Uterus (tissue), 4 donors: ENCODE results near the gene NUTM1. TPM values are rescaled to one million over a fixed set of nuclear protein-coding genes. Genes with fewer than 3 reads are reported as not detected.

Experiments used
- DNase-seq, 2 donors: peaks; one replicate each; pipeline ENCODE4 v3.0.0-alpha.2; 2019 to 2020
- H3K27ac ChIP-seq, 2 donors: fragments of 200-600 bp; sonication (generic); 1 replicate in 1 of 2; 2 replicates in 1 of 2; pipeline ENCODE4 v1.5.1; 2016 to 2018
- H3K27me3 ChIP-seq, 2 donors: fragments of 200-600 bp; sonication (generic); one replicate each; pipeline ENCODE4 v1.5.1; 2018 to 2019; ENCODE audit warnings: control low read depth in 1 of 2
- H3K36me3 ChIP-seq, 2 donors: fragments of 200-600 bp; sonication (generic); one replicate each; pipeline ENCODE4 v1.5.1; 2019; ENCODE audit warnings: control low read depth in 1 of 2
- H3K4me1 ChIP-seq, 2 donors: fragments of 200-600 bp; sonication (generic); one replicate each; pipeline ENCODE4 v1.5.1; 2018 to 2019; ENCODE audit warnings: control low read depth in 1 of 2
- H3K4me3 ChIP-seq, 2 donors: fragments of 200-600 bp; sonication (generic); 1 replicate in 1 of 2; 2 replicates in 1 of 2; pipeline ENCODE4 v1.5.1; 2018 to 2019; ENCODE audit warnings: mild to moderate bottlenecking in 1 of 2
- H3K9me3 ChIP-seq, 2 donors: fragments of 200-600 bp; sonication (generic); one replicate each; pipeline ENCODE4 v1.5.1; 2019; ENCODE audit warnings: control low read depth in 1 of 2
- POLR2A ChIP-seq, 2 donors: fragments of 450-650 bp; IDR thresholded peaks; one replicate each; pipeline ENCODE4 v1.6.1; 2016; ENCODE audit warnings: antibody characterized with exemption in 2 of 2, mild to moderate bottlenecking in 1 of 2, moderate library complexity in 1 of 2
- intact Hi-C: fragments of 100-400 bp; cut with DNase I; formaldehyde crosslinking; loops from one replicate; pipeline ENCODE4 v1.15.1; 2023; ENCODE audit warnings: low total_unique reads
- total RNA-seq, 4 donors: library from RNA; depleted of rRNA in 3 of 4; stranded (reverse); fragments of >200 nt in 3 of 4; gene quantifications; one replicate each; pipeline versions ENCODE4 v1.1.0 to v1.2.4, GENCODE V29; 2014 to 2023
- TF ChIP-seq, protein P1 (sequence below), 4 experiments: fragments of 200-600 bp in 2 of 4; fragments of 450-650 bp in 2 of 4; sonication (generic) in 2 of 4; IDR thresholded peaks; one replicate each; pipeline ENCODE4 v1.5.1; 2016 to 2019; ENCODE audit warnings: antibody characterized with exemption in 4 of 4, mild to moderate bottlenecking in 2 of 4, moderate library complexity in 1 of 4
- donor health status: DM: yes; HTN: yes; CAD: no.

The NUTM1 gene
- total RNA-seq, 4 donors from 2014 or later: not detected

DNA sequence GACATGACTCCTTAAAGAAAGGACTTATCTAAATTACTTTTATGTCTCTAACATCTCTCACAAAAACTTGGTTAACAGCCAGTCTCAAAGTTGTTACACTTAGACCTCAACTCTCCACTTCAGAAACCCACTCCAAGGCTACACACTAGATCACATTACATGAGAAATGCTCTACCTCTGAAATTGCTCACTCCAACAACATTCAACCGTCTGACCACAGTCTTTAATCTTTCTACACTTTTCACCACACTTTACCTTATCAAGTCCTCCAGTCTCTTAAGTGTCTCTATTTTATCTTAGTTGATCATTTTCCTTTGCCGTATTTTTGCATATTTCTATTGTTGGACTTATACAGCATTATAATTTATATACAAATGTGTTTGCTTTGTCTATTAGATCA, 11.3 kb upstream of the NUTM1 start:
- DNase-seq: no peak
- Histone ChIP-seq H3K27me3 (no peaks in the 10 kb centered on the region), H3K36me3 (no peaks in the 10 kb centered on the region), H3K9me3 (no peaks in the 10 kb centered on the region), H3K4me3 (no peak overlapping the region), H3K4me1 (peaks cover 7 to 8% of the 10 kb centered on the region in 2 donors), H3K27ac (no peak overlapping the region)
- intact Hi-C loops: no loop called here
- TF ChIP-seq POLR2A (IDR thresholded peaks at IDR 0.05): no peak
- TF ChIP-seq, protein P1, sequence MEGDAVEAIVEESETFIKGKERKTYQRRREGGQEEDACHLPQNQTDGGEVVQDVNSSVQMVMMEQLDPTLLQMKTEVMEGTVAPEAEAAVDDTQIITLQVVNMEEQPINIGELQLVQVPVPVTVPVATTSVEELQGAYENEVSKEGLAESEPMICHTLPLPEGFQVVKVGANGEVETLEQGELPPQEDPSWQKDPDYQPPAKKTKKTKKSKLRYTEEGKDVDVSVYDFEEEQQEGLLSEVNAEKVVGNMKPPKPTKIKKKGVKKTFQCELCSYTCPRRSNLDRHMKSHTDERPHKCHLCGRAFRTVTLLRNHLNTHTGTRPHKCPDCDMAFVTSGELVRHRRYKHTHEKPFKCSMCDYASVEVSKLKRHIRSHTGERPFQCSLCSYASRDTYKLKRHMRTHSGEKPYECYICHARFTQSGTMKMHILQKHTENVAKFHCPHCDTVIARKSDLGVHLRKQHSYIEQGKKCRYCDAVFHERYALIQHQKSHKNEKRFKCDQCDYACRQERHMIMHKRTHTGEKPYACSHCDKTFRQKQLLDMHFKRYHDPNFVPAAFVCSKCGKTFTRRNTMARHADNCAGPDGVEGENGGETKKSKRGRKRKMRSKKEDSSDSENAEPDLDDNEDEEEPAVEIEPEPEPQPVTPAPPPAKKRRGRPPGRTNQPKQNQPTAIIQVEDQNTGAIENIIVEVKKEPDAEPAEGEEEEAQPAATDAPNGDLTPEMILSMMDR (IDR thresholded peaks at IDR 0.05): no peak

DNA sequence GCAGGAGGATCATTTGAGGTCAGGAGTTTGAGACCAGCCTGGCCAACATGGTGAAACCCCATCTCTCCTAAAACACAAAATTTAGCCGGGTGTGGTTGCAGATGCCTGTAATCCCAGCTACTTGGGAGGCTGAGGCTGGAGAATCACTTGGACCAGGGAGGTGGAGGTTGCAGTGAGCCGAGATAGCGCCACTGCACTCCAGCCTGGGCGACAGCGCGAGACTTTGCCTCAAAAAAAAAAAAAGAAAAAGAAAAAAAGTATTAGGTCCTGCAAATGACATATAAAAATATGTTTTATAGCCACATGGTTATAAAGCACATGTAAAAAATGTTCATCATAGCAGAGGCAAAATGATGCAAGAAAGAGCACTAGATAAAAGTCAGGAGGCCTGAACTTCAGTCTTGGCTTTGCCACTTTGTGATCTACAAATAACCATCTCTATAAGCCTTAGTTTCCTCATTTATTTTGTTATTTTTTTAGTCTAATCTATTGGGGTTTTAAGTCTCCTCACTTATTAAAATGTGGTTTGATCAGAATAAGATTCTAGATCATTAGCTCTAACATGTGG, 10.5 kb upstream of the NUTM1 start:
- Histone ChIP-seq H3K4me1 (peaks cover 8 to 10% of the 10 kb centered on the region in 2 donors), H3K27me3 (no peaks in the 10 kb centered on the region), H3K9me3 (no peaks in the 10 kb centered on the region), H3K36me3 (no peaks in the 10 kb centered on the region), H3K27ac (no peak overlapping the region), H3K4me3 (no peak overlapping the region)
- no peak for DNase-seq
- no peak for TF ChIP-seq POLR2A (IDR thresholded peaks at IDR 0.05)
- TF ChIP-seq, protein P1 (IDR thresholded peaks at IDR 0.05): no peak
- intact Hi-C loops: no loop called here

DNA sequence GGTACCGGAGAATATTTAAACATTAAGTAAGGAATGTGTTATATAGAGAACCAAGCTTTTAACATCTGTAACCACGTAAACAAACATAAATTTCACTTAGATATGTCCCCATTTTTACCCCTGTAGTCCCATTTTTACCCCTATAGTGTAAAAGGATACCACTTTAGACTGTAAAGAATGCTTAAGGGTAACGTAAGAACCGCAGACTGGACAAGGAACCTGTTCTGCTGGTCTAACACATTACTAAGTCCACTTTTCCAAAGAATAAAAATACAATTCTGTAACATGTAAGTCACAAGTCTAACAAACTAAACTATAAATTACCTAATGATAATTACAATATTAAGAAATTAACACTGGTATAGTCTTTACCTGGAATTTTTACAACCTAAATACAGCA, 8.4 kb upstream of the NUTM1 start:
- intact Hi-C loops: no loop called here
- DNase-seq: no peak
- no peak for TF ChIP-seq POLR2A (IDR thresholded peaks at IDR 0.05)
- TF ChIP-seq, protein P1 (IDR thresholded peaks at IDR 0.05): no peak
- Histone ChIP-seq H3K4me1 (peaks cover 8 to 10% of the 10 kb centered on the region in 2 donors), H3K36me3 (no peaks in the 10 kb centered on the region), H3K27me3 (no peaks in the 10 kb centered on the region), H3K9me3 (no peaks in the 10 kb centered on the region), H3K4me3 (no peak overlapping the region), H3K27ac (peak overlapping the region in 1 of 2 donors; percentile 11)

DNA sequence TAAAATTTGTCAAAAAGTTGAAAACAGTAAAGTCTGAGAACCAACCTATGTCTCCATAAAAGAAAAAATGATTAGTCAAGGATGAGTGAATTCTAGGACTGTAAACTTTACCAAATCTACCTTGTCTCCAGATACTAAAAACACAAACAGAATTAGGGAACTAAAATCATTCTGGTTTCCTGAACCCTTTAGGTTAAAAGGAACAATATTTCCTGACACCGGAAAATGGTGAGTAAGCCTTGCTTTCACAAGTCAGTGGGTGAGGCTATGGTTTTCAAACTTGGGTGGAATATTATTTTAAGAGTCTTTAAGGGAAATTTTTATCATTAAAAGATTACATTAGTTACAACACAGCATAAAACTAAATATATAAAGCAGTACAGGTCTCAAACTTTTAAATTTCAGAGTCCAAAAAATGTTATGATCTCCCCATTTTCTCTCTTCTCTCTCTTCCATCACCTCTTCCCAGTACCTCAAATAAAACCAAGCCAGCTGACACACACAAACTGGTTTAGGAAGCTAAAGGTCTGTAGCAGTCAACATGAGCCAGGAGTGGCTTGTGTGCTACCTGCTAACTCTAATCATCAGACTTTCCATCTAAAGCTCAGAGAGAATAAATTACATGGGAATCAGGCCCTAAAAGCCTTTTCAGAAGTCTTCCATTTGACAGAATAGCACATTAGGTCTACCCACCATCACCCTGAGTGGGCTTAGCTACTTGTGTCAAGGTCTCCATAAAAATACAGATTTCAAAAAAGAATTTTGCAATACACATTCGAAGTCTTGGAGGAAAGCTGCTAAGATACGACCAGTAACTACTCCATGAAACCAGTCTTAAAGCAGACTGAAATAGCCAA, 7.7 kb upstream of the NUTM1 start:
- TF ChIP-seq, protein P1 (IDR thresholded peaks at IDR 0.05): no peak
- no peak for TF ChIP-seq POLR2A (IDR thresholded peaks at IDR 0.05)

More for the DNA sequence above, 7.7 kb upstream of the NUTM1 start:
- intact Hi-C loops: no loop called here
- H3K27ac ChIP-seq: peak overlapping the region; percentile 22 to 66
- DNase-seq: no peak
- no peaks in the 10 kb centered on the region for H3K9me3 ChIP-seq
- no peaks in the 10 kb centered on the region for H3K36me3 ChIP-seq
- H3K27me3 ChIP-seq: no peaks in the 10 kb centered on the region
- peaks cover 8 to 10% of the 10 kb centered on the region in 2 donors for H3K4me1 ChIP-seq
- H3K4me3 ChIP-seq: no peak overlapping the region
